ENCODE data around the gene ZNF775.

Gene ZNF775

GRCh38 chr7:150444674-150445365 lies 65.7 kb downstream of the ZNF775 start:
- no peak for DNase-seq

GRCh38 chr7:150446288-150446938 lies 67.3 kb downstream of the ZNF775 start:
- DNase-seq, result no peak

Data from NCI-H774 (cell line).